ENCODE data around the gene PCNX1.

DNA sequence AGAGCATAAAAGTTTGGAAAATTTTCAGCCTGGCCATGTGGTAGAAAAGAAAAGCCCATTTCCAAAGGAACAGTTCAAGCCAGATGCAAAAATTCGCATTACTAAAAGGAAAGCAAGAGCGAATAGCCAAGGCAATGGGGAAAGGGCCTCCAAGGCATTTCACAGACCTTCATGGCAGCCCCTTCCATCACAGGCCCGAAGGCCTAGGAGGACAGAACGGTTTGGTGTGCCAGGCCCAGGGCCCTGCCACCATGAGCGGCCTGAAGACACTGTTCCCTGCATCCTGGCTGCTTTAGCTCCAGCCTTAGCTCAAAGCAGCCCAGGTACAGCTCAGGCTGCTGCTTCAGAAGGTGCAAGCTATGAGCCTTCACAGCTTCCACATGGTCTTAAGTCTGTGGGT, 243.5 kb downstream of the PCNX1 start:
- TF ChIP-seq, protein P1, sequence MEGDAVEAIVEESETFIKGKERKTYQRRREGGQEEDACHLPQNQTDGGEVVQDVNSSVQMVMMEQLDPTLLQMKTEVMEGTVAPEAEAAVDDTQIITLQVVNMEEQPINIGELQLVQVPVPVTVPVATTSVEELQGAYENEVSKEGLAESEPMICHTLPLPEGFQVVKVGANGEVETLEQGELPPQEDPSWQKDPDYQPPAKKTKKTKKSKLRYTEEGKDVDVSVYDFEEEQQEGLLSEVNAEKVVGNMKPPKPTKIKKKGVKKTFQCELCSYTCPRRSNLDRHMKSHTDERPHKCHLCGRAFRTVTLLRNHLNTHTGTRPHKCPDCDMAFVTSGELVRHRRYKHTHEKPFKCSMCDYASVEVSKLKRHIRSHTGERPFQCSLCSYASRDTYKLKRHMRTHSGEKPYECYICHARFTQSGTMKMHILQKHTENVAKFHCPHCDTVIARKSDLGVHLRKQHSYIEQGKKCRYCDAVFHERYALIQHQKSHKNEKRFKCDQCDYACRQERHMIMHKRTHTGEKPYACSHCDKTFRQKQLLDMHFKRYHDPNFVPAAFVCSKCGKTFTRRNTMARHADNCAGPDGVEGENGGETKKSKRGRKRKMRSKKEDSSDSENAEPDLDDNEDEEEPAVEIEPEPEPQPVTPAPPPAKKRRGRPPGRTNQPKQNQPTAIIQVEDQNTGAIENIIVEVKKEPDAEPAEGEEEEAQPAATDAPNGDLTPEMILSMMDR (IDR thresholded peaks at IDR 0.05; ENCODE audit: low read depth, low read length, poor library complexity, severe bottlenecking): no peak
- no peak for TF ChIP-seq EZH2phosphoT487 (IDR thresholded peaks at IDR 0.05; ENCODE audit: borderline replicate concordance, low read length)

All from DOHH2 (cell line).